Fibroblast of lung (primary cell): ENCODE measurements around the gene IMMT. TPM values are rescaled to one million over a fixed set of nuclear protein-coding genes. Genes with fewer than 3 reads are reported as not detected.

Experiments
- DNase-seq, 2 donors: peaks; one replicate each; pipeline versions ENCODE4 v3.0.0 to v3.0.0-alpha.2; 2010; ENCODE audit warnings: low read depth in 2 of 2
- H2AFZ ChIP-seq: 2 replicates; pipeline ENCODE4 v1.5.1; 2012; ENCODE audit warnings: low read length, control low read depth, inconsistent platforms
- H3K27ac ChIP-seq: 2 replicates; pipeline ENCODE4 v1.5.1; 2011; ENCODE audit warnings: low read length, control low read depth; ENCODE audit not compliant: insufficient read depth
- H3K27me3 ChIP-seq: 2 replicates; pipeline ENCODE4 v1.5.1; 2011; ENCODE audit warnings: mild to moderate bottlenecking, low read length; ENCODE audit not compliant: control insufficient read depth, insufficient read depth
- H3K36me3 ChIP-seq: 2 replicates; pipeline ENCODE4 v1.5.1; 2011; ENCODE audit warnings: low read length; ENCODE audit not compliant: control insufficient read depth, insufficient read depth
- H3K4me1 ChIP-seq: 2 replicates; pipeline ENCODE4 v1.5.1; 2011; ENCODE audit warnings: low read length; ENCODE audit not compliant: control insufficient read depth, insufficient read depth; ENCODE audit errors: extremely low read depth
- H3K4me2 ChIP-seq: 2 replicates; pipeline ENCODE4 v1.5.1; 2011; ENCODE audit warnings: low read length, control low read depth; ENCODE audit not compliant: insufficient read depth; ENCODE audit errors: extremely low read depth
- H3K4me3 ChIP-seq, 4 experiments: fragments of 200-600 bp in 1 of 4; sonication (generic) in 1 of 4; replicated peaks in 1 of 4; 2 replicates each; pipeline ENCODE4 v1.5.1; 2011 to 2016; ENCODE audit warnings: low read length in 4 of 4, low read depth in 3 of 4, mild to moderate bottlenecking in 3 of 4, control low read depth in 2 of 4, inconsistent platforms in 1 of 4, mixed read lengths in 1 of 4; ENCODE audit not compliant: insufficient read depth in 1 of 4; ENCODE audit errors: control extremely low read depth in 1 of 4
- H3K79me2 ChIP-seq: 2 replicates; pipeline ENCODE4 v1.5.1; 2012; ENCODE audit warnings: mild to moderate bottlenecking, low read length, inconsistent platforms; ENCODE audit not compliant: control insufficient read depth, insufficient read depth
- H3K9ac ChIP-seq: 2 replicates; pipeline ENCODE4 v1.5.1; 2011; ENCODE audit warnings: mild to moderate bottlenecking, low read length, control low read depth; ENCODE audit not compliant: insufficient read depth
- H3K9me3 ChIP-seq: 2 replicates; pipeline ENCODE4 v1.5.1; 2012; ENCODE audit warnings: low read depth, low read length; ENCODE audit not compliant: control insufficient read depth, insufficient read depth
- H4K20me1 ChIP-seq: 2 replicates; pipeline ENCODE4 v1.5.1; 2011; ENCODE audit warnings: low read length; ENCODE audit not compliant: control insufficient read depth, insufficient read depth; ENCODE audit errors: extremely low read depth
- CTCF ChIP-seq, 2 donors: IDR thresholded peaks in 1 of 2; conservative IDR thresholded peaks in 1 of 2; 1 replicate in 1 of 2; 2 replicates in 1 of 2; pipeline ENCODE4 v1.5.1; 2011 to 2012; ENCODE audit warnings: low read length in 2 of 2, control low read depth in 1 of 2, inconsistent platforms in 1 of 2, low read depth in 1 of 2, mild to moderate bottlenecking in 1 of 2
- EZH2 ChIP-seq: IDR thresholded peaks from 2 replicates; pipeline ENCODE4 v1.5.1; 2012; ENCODE audit warnings: low read length, control low read depth, mild to moderate bottlenecking; ENCODE audit errors: missing control alignments
- polyA plus RNA-seq, 2 donors: library from polyadenylated mRNA; depleted of rRNA in 1 of 2; stranded (reverse) in 1 of 2; unstranded in 1 of 2; fragments of >200 nt; gene quantifications; 2 replicates each; pipeline ENCODE4 v1.2.1, GENCODE V29; 2011 to 2012; ENCODE audit warnings: missing spikeins in 1 of 2
- total RNA-seq: library from RNA; depleted of rRNA; stranded (reverse); fragments of >200 nt; gene quantifications from 2 replicates; pipeline ENCODE4 v1.2.1, GENCODE V29; 2014

The IMMT gene
- total and polyA plus RNA-seq, 2 donors (not counting 1 experiment from before 2014, with no cell fraction given): 47.1 to 52.7 TPM

GRCh38 chr2:86185517-86186212 is 9.6 kb downstream of the IMMT start:
- DNase-seq: no peak
- Histone ChIP-seq H3K27me3 (no peaks in the 10 kb centered on the region), H3K9me3 (no peaks in the 10 kb centered on the region), H3K79me2 (peaks cover 89% of the 10 kb centered on the region), H3K27ac (no peak overlapping the region), H2AFZ (no peak overlapping the region), H4K20me1 (no peaks in the 10 kb centered on the region), H3K4me3 (no peak overlapping the region), H3K9ac (no peak overlapping the region), H3K36me3 (no peaks in the 10 kb centered on the region), H3K4me2 (no peak overlapping the region), H3K4me1 (no peaks in the 10 kb centered on the region)
- TF ChIP-seq CTCF (conservative IDR thresholded peaks at IDR 0.05 in 1 of 2, IDR thresholded peaks at IDR 0.05 in 1 of 2; ENCODE audit: low read depth in 1 of 2, low read length in 2 of 2): no peak
- no peak for TF ChIP-seq EZH2

GRCh38 chr2:86176597-86176996 is 18.7 kb downstream of the IMMT start:
- TF ChIP-seq CTCF (conservative IDR thresholded peaks at IDR 0.05 in 1 of 2, IDR thresholded peaks at IDR 0.05 in 1 of 2; ENCODE audit: low read depth in 1 of 2, low read length in 2 of 2) (no peak), EZH2 (no peak)
- H3K4me3 ChIP-seq: no peak overlapping the region
- peaks cover 2% of the 10 kb centered on the region for H3K36me3 ChIP-seq
- no peaks in the 10 kb centered on the region for H3K9me3 ChIP-seq
- H4K20me1 ChIP-seq: no peaks in the 10 kb centered on the region
- H2AFZ ChIP-seq: no peak overlapping the region
- no peak overlapping the region for H3K4me2 ChIP-seq
- H3K4me1 ChIP-seq: no peaks in the 10 kb centered on the region
- H3K79me2 ChIP-seq: peaks cover 8% of the 10 kb centered on the region
- no peaks in the 10 kb centered on the region for H3K27me3 ChIP-seq
- peak in 1 of 2 donors; percentile 36 for DNase-seq
- no peak overlapping the region for H3K27ac ChIP-seq
- no peak overlapping the region for H3K9ac ChIP-seq

DNA sequence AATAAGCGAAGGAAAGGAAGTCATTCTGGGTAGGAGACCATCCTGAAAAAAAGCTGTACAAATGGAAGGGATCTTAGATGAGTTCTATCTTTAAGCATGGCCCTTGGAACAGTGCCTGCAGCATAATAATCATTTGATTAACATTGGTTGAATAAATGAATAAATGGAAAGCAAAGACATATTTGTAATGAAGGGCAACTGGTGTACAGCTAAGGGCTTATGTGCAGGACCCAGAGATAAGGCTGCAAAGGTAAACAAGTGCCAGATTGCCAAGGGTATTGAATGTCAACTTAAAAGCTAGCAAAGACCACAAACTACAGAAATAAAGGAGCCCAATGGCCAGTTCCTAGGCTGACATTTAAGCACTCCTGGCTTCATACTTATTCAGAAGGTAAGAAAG is 19.4 kb downstream of the IMMT start:
- TF ChIP-seq CTCF (conservative IDR thresholded peaks at IDR 0.05 in 1 of 2, IDR thresholded peaks at IDR 0.05 in 1 of 2; ENCODE audit: low read depth in 1 of 2, low read length in 2 of 2) (no peak), EZH2 (no peak)
- H3K79me2 ChIP-seq: no peaks in the 10 kb centered on the region

More for the DNA sequence above, 19.4 kb downstream of the IMMT start:
- no peak overlapping the region for H3K4me2 ChIP-seq
- no peak for DNase-seq
- H3K4me3 ChIP-seq: no peak overlapping the region
- no peak overlapping the region for H2AFZ ChIP-seq
- H3K27ac ChIP-seq: no peak overlapping the region
- no peaks in the 10 kb centered on the region for H4K20me1 ChIP-seq
- no peaks in the 10 kb centered on the region for H3K4me1 ChIP-seq
- H3K9me3 ChIP-seq: no peaks in the 10 kb centered on the region
- no peak overlapping the region for H3K9ac ChIP-seq
- H3K36me3 ChIP-seq: peaks cover 2% of the 10 kb centered on the region
- no peaks in the 10 kb centered on the region for H3K27me3 ChIP-seq
